NCI-H146 treated with DMSO at 0.1 percent for 48 hours (cell line): ENCODE data around the gene DSCAM.

Experiments
- DNase-seq: peaks from one replicate; lab custom pipeline; 2025; ENCODE audit not compliant: unreplicated experiment; lab: John Stamatoyannopoulos, UW

The DSCAM gene

DNA sequence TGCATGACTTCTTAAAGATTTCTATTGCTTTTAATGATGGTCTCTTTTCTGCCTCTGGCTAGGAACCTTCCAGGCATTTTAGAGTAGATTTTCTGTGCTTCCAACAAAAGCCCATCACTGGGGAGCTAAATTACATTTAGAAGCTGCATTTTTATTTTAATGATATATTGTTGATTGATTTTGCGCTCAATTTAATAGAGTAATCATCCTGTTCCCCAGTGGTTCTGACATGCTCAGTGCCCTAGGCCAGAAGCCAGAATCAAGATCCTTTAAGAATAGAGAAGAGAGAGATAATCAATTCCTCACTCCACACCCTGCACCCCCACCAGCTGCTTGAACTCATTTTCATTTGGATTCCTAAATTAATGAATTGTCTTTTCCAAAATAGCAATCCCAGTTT lies 881.9 kb downstream of the DSCAM start:
- no peak for DNase-seq

DNA sequence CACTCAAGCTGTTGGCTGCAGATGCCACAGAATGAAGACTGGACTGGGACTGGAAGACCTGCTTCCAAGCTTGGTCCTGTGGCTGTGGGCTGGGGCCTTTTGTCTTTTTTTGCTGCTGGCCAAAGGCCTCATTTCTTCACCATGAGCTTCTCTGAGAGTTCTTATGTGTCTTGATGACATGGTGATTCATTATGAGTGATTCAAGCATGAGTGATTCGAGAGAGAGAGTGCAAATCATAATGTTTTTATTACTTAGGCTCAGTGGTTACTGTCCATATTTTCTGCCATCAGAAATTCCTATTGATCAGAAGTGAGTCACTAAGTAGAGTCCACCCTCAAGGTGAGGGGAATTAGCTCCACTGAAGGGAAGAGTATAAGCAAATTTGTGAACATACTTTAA lies 885.7 kb downstream of the DSCAM start:
- DNase-seq = no peak
